A549 (cell line): ENCODE data around the gene PRRG3.

ENCODE experiments used
- JUN ChIP-seq, 2 experiments: fragments of >200 bp; sonication (Bioruptor Twin); formaldehyde crosslinking; IDR thresholded peaks; 2 replicates in 1 of 2; 3 replicates in 1 of 2; pipeline ENCODE4 v1.6.1; 2016 to 2017
- MAZ ChIP-seq: fragments of 150-350 bp; IDR thresholded peaks from 2 replicates; pipeline ENCODE4 v1.6.1; 2014; ENCODE audit warnings: antibody characterized with exemption, low read depth, low read length, borderline replicate concordance
- MYC ChIP-seq: IDR thresholded peaks from 2 replicates; pipeline ENCODE4 v1.6.1; 2012; ENCODE audit warnings: mild to moderate bottlenecking, inconsistent platforms, low read length, improper control_type of control experiment, borderline replicate concordance
- POLR2A ChIP-seq: IDR thresholded peaks from 2 replicates; pipeline ENCODE4 v1.6.1; 2012; ENCODE audit warnings: mild to moderate bottlenecking, low read length
- RAD21 ChIP-seq, 2 experiments: fragments of >200 bp in 1 of 2; sonication (Bioruptor Twin) in 1 of 2; formaldehyde crosslinking in 1 of 2; IDR thresholded peaks in 1 of 2; conservative IDR thresholded peaks in 1 of 2; 2 replicates in 1 of 2; 3 replicates in 1 of 2; pipeline ENCODE4 v1.6.1; 2012 to 2018; ENCODE audit warnings: inconsistent platforms in 1 of 2
- SREBF2 ChIP-seq: fragments of 450-650 bp; IDR thresholded peaks from 2 replicates; pipeline ENCODE4 v1.6.1; 2014; ENCODE audit warnings: mild to moderate bottlenecking, moderate library complexity
- TF ChIP-seq, protein P1 (sequence below): fragments of >200 bp; sonication (Bioruptor Twin); formaldehyde crosslinking; IDR thresholded peaks from 3 replicates; pipeline ENCODE4 v1.5.1; 2016

DNA sequence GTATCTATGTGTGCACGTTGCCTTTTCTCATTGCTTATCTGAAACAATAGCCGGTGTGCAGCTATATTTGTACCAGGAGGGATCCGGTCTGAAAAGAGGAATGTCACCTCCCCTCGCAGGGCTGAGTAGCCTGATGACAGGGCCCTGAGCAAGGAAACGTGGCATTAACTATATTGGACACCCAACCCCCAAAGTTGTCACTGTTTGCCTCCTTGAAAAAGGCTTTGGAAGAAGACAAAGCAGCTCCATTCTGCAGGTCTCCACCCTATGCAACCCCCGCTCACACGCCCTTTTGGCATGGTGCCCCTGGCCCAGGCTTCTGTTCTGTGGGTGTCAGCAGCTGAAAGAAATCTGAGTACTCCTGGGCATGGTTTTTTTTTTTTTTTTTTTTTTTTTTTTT is 8.2 kb downstream of the PRRG3 start:
- TF ChIP-seq MYC (no peak), JUN (IDR thresholded peaks at IDR 0.05) (no peak), RAD21 (conservative IDR thresholded peaks at IDR 0.05 in 1 of 2, IDR thresholded peaks at IDR 0.05 in 1 of 2) (no peak), MAZ (no peak), POLR2A (no peak), SREBF2 (no peak)
- TF ChIP-seq, protein P1, sequence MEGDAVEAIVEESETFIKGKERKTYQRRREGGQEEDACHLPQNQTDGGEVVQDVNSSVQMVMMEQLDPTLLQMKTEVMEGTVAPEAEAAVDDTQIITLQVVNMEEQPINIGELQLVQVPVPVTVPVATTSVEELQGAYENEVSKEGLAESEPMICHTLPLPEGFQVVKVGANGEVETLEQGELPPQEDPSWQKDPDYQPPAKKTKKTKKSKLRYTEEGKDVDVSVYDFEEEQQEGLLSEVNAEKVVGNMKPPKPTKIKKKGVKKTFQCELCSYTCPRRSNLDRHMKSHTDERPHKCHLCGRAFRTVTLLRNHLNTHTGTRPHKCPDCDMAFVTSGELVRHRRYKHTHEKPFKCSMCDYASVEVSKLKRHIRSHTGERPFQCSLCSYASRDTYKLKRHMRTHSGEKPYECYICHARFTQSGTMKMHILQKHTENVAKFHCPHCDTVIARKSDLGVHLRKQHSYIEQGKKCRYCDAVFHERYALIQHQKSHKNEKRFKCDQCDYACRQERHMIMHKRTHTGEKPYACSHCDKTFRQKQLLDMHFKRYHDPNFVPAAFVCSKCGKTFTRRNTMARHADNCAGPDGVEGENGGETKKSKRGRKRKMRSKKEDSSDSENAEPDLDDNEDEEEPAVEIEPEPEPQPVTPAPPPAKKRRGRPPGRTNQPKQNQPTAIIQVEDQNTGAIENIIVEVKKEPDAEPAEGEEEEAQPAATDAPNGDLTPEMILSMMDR, result no peak
